ENCODE results near the gene POLR2J2.
"Not testable (repeated sequence)": the region's sequence is repeated elsewhere in the genome, so short reads cannot be mapped to it uniquely, and the experiment has no call there.

Gene POLR2J2

DNA sequence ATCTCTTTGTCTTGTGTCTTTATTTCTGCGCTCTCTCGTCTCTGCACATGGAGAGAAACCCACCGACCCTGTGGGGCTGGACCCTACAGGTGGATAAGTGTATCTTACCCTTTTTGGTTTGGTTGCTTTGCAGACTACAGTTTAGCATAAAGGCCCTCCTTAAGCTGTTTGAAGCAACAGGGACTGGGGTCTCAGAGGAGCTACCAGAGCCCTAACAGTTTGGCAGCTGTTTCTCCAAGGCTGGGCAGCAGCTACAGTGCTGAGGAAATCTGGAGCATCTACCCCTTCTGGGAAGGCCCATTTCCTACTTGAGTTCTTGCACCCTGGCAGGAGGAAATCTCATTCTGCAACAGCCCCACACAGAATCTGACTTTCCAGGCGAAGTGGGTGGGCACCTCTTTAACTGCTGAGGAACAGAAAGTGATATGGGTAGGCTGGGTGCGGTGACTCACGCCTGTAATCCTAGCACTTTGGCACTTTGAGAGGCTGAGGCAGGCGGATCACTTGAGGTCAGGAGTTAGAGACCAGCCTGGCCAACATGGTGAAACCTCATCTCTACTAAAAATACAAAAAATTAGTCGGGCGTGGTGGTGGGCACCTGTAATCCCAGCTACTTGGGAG is 2.1 kb upstream of the POLR2J2 start:
- H3K4me3 ChIP-seq (ENCODE audit: low read depth, low read length) = not testable (repeated sequence)

- not testable (repeated sequence) for H3K4me3 ChIP-seq (ENCODE audit: low read depth, low read length)
These were observed 469 bp upstream of the POLR2J2 start for GRCh38 chr7:102671956-102672307.

DNA sequence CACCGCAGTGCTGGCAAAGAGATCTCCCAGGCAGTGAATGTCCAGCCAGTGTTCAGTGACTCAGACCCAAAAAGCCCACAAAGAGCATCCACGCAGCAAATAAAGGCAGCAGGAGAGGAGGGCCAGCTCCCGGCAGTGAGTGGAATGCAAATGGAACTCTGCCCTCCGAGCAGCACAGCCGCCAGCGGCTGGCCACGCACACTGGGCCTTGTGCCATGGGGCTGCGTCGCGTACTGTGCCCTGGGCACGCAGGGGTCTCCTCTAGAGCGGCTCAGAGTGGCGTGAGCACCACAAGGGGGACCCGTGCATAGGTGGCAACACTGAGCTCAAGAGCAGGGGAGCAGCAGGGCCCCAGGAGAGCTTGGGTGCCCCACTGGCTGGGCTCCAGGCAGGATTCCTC is 3.9 kb downstream of the POLR2J2 start:
- not testable (repeated sequence) for H3K4me3 ChIP-seq (ENCODE audit: low read depth, low read length)

DNA sequence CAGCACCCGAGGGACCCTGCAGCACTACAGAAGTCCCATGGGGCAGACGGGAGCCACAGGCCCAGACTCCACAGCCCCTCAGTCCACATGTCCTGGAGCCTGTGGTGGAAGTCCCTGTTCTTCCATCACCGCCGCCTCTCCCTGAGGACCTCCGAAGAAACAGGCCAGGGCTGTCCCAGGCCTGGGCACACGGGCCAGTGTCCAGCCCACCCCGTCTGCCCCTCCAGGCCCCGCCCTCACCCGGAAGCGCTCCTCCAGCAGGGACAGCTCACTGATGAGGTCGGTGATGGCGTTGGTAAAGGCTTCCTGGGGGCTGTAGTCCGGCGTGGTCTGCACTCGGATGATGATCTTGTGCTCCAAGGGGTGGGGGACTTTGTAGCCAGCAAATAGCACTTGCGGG is 4.6 kb downstream of the POLR2J2 start:
- not testable (repeated sequence) for H3K4me3 ChIP-seq (ENCODE audit: low read depth, low read length)

DNA sequence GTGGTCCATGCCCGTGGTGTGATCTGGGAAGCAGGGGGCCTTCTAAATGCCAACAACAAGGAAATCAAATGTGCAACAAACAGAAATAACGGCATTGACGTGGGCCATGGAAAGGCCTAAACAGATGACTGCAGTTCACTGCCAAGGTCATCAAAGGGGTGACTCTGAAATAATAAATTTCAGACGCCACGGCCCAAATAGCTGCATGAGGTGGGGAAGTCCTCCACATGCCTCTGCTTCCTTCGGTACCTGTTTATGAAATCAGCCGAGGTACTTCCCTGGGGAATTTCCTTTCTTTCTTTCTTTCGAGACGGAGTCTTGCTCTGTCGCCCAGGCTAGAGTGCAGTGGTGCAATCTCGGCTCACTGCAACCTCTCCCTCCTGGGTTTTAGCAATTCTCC is 6.7 kb downstream of the POLR2J2 start:
- H3K4me3 ChIP-seq (ENCODE audit: low read depth, low read length) = not testable (repeated sequence)

GRCh38 chr7:102649924-102650323 is 21.5 kb downstream of the POLR2J2 start, which contains the start of gene SPDYE2B:
SPDYE2B (plus strand) TSS chr7:102650319; CDS start chr7:102652349, 2,030 bp downstream.
- not testable (repeated sequence) for H3K4me3 ChIP-seq (ENCODE audit: low read depth, low read length)

GRCh38 chr7:102647813-102648212 is 23.6 kb downstream of the POLR2J2 start:
- H3K4me3 ChIP-seq (ENCODE audit: low read depth, low read length) = not testable (repeated sequence)

DNA sequence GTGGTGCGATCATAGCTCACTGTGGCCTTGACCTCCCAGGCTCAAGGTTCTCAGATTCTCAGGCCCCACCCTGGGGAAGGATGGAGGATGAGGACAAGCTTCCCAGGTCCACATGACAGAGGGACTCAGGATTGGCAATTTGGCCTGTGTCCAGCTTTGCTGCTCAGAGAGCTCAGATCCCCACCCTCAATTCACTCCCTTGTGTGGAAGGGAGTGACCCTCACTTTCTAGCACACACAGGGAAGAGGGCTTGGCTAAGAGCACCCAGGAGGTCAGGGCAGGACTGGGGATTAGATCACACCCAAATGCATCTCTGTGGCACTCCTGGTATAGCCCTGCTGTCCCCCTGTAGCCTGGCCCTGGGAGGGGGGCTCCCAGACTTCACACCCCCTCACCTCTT is 28.1 kb downstream of the POLR2J2 start:
- not testable (repeated sequence) for H3K4me3 ChIP-seq (ENCODE audit: low read depth, low read length)

DNA sequence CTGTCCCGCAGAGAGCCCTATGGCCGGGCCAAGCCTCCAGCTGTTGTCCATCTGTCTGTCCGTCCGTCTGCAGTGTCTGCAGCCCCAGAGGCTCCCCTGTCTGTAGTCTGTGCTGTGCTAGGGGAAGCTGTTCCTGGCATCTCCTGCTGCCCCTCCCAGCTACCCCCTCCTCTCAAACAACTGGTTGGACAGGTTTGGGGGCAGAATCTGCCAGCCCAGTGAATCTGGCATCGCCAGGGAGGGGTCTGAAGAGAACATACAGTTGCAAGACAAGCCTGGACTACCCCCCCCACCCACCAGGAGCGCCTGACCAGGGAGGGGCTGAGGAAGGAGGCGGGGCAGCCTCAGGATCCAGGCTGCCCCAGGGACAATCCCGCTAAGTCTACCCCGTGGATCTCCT is 28.8 kb downstream of the POLR2J2 start, which contains the start of gene UPK3BL1:
Gene UPK3BL1, minus strand, starts transcription at position 101 of the 400 bp plus-strand sequence. Its CDS starts 50 bp downstream, at position 51.
- not testable (repeated sequence) for H3K4me3 ChIP-seq (ENCODE audit: low read depth, low read length)

DNA sequence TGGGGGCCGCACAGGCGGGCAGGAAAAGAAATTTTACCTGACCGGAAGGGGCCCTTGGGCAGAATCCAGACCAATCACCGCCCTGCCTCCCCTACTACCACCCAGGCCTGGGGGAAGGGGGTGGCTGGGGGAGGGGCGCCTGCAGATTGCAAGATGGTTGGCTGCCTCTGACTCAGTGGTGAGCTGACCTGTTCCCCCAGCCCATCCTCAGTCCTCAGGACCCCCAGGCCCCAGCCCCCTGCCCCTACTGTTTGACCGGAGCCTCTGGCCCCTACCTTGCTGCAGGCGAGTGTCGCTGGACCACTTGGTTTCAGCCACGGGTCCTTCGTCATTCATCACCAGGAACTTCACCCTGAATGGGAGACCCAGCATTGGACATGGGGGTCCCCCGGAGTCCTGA is 32.6 kb downstream of the POLR2J2 start:
- H3K4me3 ChIP-seq (ENCODE audit: low read depth, low read length) = not testable (repeated sequence)

DNA sequence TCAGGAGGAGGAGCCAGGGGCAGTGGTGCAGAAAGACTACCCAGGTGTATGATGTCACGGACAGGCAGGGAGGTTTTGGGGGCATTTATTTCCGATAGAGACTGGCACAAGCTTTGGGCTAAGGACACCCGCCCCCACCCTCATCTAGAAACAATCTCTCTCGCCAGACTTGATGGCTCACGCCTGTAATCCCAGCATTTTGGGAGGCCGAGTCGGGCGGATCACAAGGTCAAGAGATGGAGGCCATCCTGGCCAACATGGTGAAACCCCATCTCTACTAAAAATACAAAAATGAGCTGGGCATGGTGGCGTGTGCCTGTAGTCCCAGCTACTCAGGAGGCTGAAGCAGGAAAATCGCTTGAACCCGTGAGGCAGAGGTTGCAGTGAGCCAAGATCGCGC is 34.5 kb downstream of the POLR2J2 start:
- H3K4me3 ChIP-seq (ENCODE audit: low read depth, low read length) = not testable (repeated sequence)

DNA sequence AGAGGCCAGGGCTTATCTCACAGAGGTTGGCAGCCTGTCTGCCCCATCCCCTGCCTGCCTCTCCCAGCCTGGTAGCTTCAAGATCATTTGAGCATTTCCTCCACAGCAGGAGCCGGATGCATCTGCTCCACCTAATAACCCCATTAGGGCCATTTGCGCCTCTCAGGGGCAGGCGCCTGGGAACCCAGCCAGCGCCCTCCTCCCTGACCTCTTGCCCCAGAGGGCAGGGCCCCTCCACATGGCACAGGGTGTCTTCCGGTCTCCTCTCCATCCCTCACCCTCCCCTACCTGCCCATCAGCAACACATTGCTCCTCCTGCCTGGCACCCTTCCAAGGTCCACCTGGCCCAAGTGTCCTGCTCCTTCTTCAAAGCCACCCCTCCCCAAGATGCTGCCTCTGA is 36.1 kb downstream of the POLR2J2 start:
- H3K4me3 ChIP-seq (ENCODE audit: low read depth, low read length) = not testable (repeated sequence)

- H3K4me3 ChIP-seq (ENCODE audit: low read depth, low read length) = not testable (repeated sequence)
These were observed 37.2 kb downstream of the POLR2J2 start for GRCh38 chr7:102634299-102634698.

GRCh38 chr7:102630622-102631021 is 40.8 kb downstream of the POLR2J2 start:
- H3K4me3 ChIP-seq (ENCODE audit: low read depth, low read length) = not testable (repeated sequence)

GRCh38 chr7:102627271-102627904 is 44.1 kb downstream of the POLR2J2 start:
- H3K4me3 ChIP-seq (ENCODE audit: low read depth, low read length) = not testable (repeated sequence)

GRCh38 chr7:102618122-102618521 is 53.3 kb downstream of the POLR2J2 start:
- H3K4me3 ChIP-seq (ENCODE audit: low read depth, low read length) = not testable (repeated sequence)

DNA sequence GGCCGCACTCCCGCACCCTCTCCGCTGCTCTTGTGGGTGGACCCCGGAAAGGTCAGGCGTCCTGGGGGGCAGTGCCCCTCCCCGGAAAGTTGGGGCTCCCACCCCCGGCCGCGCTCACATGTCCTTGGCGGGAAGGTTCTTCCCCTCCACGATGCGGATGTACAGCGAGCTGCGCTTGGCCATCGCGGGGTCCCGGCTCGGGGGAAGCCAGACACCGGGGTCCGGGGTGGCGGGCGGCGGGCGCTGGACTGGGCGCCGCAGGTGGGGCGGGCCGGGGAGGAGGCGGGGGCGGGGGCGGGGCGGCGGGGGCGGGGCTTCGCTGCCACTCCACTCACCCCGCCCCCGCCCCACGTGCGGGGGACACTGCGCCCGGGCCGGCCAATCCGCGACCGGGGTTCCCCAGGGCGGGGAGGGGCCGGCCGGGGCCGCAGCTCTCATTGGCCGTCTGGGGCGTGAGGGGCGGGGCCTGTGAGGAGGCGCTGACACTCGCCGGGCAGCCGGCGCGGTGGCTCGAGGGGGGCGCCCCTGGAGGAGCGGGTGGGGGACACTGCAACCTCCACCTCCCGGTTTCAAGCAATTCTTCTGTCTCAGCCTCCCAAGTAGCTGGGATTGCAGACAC is 54.8 kb downstream of the POLR2J2 start, which contains the start of gene RASA4:
Gene RASA4, minus strand, starts transcription at position 250 of the 619 bp plus-strand sequence. Its CDS starts 67 bp downstream, at position 183.
- peak within 1 kb of the TSS; percentile 40 for H3K4me3 ChIP-seq (ENCODE audit: low read depth, low read length)
